SK-N-SH (cell line): ENCODE data around the gene WTAP. TPM values are rescaled to one million over a fixed set of nuclear protein-coding genes. Genes with fewer than 3 reads are reported as not detected.

ENCODE experiments used
- CTCF ChIA-PET: fragments of 300-600, 350-600 bp; formaldehyde crosslinking; extraction: SDS; loops from one replicate; lab custom pipeline; 2021; lab: Yijun Ruan, JAX
- POLR2A ChIA-PET: fragments of 350-600 bp; sonication (Branson Sonifier 250); formaldehyde crosslinking; extraction: SDS; loops from one replicate; lab custom pipeline; 2020; ENCODE audit warnings: antibody characterized with exemption, inconsistent platforms; lab: Yijun Ruan, JAX
- DNase-seq: peaks from one replicate; pipeline ENCODE4 v3.0.0; 2012
- H2AFZ ChIP-seq: fragments of 200-600 bp; sonication (generic); 2 replicates; pipeline ENCODE4 v1.8.1; 2016; ENCODE audit warnings: antibody characterized with exemption, mild to moderate bottlenecking, low read depth
- H3F3A ChIP-seq: fragments of 200-600 bp; sonication (generic); replicated peaks from 2 replicates; pipeline ENCODE3; 2016; ENCODE audit warnings: antibody characterized with exemption, mild to moderate bottlenecking; ENCODE audit not compliant: insufficient read depth
- H3K27ac ChIP-seq, 2 experiments: fragments of 200-500 bp in 1 of 2; fragments of 200-600 bp in 1 of 2; sonication (Bioruptor generic) in 1 of 2; sonication (generic), shearing (Covaris generic) in 1 of 2; 2 replicates each; pipeline versions ENCODE4 v1.5.1 to v1.6.1; 2014 to 2016; ENCODE audit warnings: low read depth in 2 of 2, inconsistent platforms in 1 of 2, low read length in 1 of 2, mild to moderate bottlenecking in 1 of 2, mixed read lengths in 1 of 2
- H3K27me3 ChIP-seq: fragments of 200-600 bp; sonication (generic), shearing (Covaris generic); 2 replicates; pipeline ENCODE4 v1.6.1; 2016; ENCODE audit warnings: mixed run types; ENCODE audit not compliant: insufficient read depth
- H3K36me3 ChIP-seq, 2 experiments: fragments of 200-500 bp in 1 of 2; fragments of 200-600 bp in 1 of 2; sonication (Bioruptor generic) in 1 of 2; sonication (generic) in 1 of 2; replicated peaks in 1 of 2; 2 replicates each; pipeline versions ENCODE3 to v1.5.1; 2014 to 2016; ENCODE audit warnings: low read length in 1 of 2, mild to moderate bottlenecking in 1 of 2; ENCODE audit not compliant: insufficient read depth in 2 of 2, control insufficient read depth in 1 of 2
- H3K4me1 ChIP-seq, 2 experiments: fragments of 200-500 bp in 1 of 2; fragments of 200-600 bp in 1 of 2; sonication (Bioruptor generic) in 1 of 2; sonication (generic), shearing (Covaris generic) in 1 of 2; 2 replicates each; pipeline versions ENCODE4 v1.5.1 to v1.6.1; 2014 to 2016; ENCODE audit warnings: low read depth in 1 of 2, low read length in 1 of 2, mixed run types in 1 of 2; ENCODE audit not compliant: insufficient read depth in 2 of 2, control insufficient read depth in 1 of 2
- H3K4me2 ChIP-seq: fragments of 200-600 bp; sonication (generic), shearing (Covaris generic); 2 replicates; pipeline ENCODE4 v1.6.1; 2017; ENCODE audit warnings: mixed run types
- H3K4me3 ChIP-seq, 2 experiments: fragments of 200-500 bp in 1 of 2; fragments of 200-600 bp in 1 of 2; sonication (Bioruptor generic) in 1 of 2; sonication (generic), shearing (Covaris generic) in 1 of 2; 2 replicates each; pipeline versions ENCODE4 v1.5.1 to v1.8.1; 2014 to 2016; ENCODE audit warnings: low read depth in 2 of 2, inconsistent platforms in 1 of 2, low read length in 1 of 2, mild to moderate bottlenecking in 1 of 2, mixed read lengths in 1 of 2, moderate library complexity in 1 of 2
- H3K79me2 ChIP-seq: fragments of 200-600 bp; sonication (generic); 2 replicates; pipeline ENCODE4 v1.8.1; 2017; ENCODE audit warnings: mild to moderate bottlenecking; ENCODE audit not compliant: insufficient read depth
- H3K9ac ChIP-seq: fragments of 200-600 bp; sonication (generic); 2 replicates; pipeline ENCODE4 v1.6.1; 2017; ENCODE audit warnings: mixed run types
- H3K9me2 ChIP-seq: fragments of 200-600 bp; sonication (generic); 2 replicates; pipeline ENCODE4 v1.6.1; 2017; ENCODE audit warnings: mixed run types
- H3K9me3 ChIP-seq: fragments of 200-600 bp; sonication (generic); 2 replicates; pipeline ENCODE4 v1.6.1; 2017; ENCODE audit warnings: mixed run types, mild to moderate bottlenecking, moderate library complexity
- H4K20me1 ChIP-seq: fragments of 200-600 bp; sonication (generic); 2 replicates; pipeline ENCODE4 v1.6.1; 2017; ENCODE audit warnings: mild to moderate bottlenecking, mixed run types; ENCODE audit not compliant: insufficient read depth
- EZH2phosphoT487 ChIP-seq: fragments of 200-600 bp; sonication (generic); IDR thresholded peaks from 2 replicates; pipeline ENCODE4 v1.6.1; 2017; ENCODE audit warnings: low read depth, mixed run types, mild to moderate bottlenecking, antibody characterized with exemption, moderate library complexity, borderline replicate concordance
- FOSL2 ChIP-seq: IDR thresholded peaks from 2 replicates; pipeline ENCODE4 v1.4.0; 2012; ENCODE audit warnings: low read depth, mild to moderate bottlenecking, moderate library complexity, borderline replicate concordance
- FOXJ3 ChIP-seq: sonication (generic); formaldehyde crosslinking; IDR thresholded peaks from 2 replicates; pipeline ENCODE4 v1.5.1; 2020; ENCODE audit warnings: mild to moderate bottlenecking, missing genetic modification reagents
- FOXM1 ChIP-seq: IDR thresholded peaks from 2 replicates; pipeline ENCODE4 v1.4.0; 2012; ENCODE audit warnings: low read depth, mild to moderate bottlenecking
- JUND ChIP-seq: IDR thresholded peaks from 2 replicates; pipeline ENCODE4 v1.4.0; 2012
- MEF2A ChIP-seq: IDR thresholded peaks from 2 replicates; pipeline ENCODE4 v1.4.0; 2012; ENCODE audit warnings: low read depth, borderline replicate concordance
- MXI1 ChIP-seq: IDR thresholded peaks from 2 replicates; pipeline ENCODE4 v1.6.1; 2012; ENCODE audit warnings: mild to moderate bottlenecking, low read depth, low read length, improper control_type of control experiment
- RAD21 ChIP-seq: IDR thresholded peaks from 2 replicates; pipeline ENCODE4 v1.6.1; 2012; ENCODE audit warnings: mild to moderate bottlenecking, low read length
- RFX5 ChIP-seq: IDR thresholded peaks from 2 replicates; pipeline ENCODE4 v1.6.1; 2012; ENCODE audit warnings: mild to moderate bottlenecking, improper control_type of control experiment, low read length
- SMC3 ChIP-seq: IDR thresholded peaks from 2 replicates; pipeline ENCODE4 v1.6.1; 2012; ENCODE audit warnings: low read depth, low read length, improper control_type of control experiment
- TCF12 ChIP-seq: IDR thresholded peaks from 2 replicates; pipeline ENCODE4 v1.4.0; 2012
- YY1 ChIP-seq: IDR thresholded peaks from 2 replicates; pipeline ENCODE4 v1.4.0; 2012; ENCODE audit warnings: low read depth, mild to moderate bottlenecking
- whole genome bisulfite sequencing: methylation state at CpG from one replicate; pipeline ENCODE4 v1.1.6; 2017; ENCODE audit warnings: low lambda C conversion rate; 5-methylcytosine and 5-hydroxymethylcytosine counted together
- polyA plus RNA-seq, 3 experiments: library from polyadenylated mRNA; depleted of rRNA; stranded (reverse); fragments of >200 nt; gene quantifications; 2 replicates each; pipeline ENCODE4 v1.2.3, GENCODE V29; 2012
- TF ChIP-seq, protein P1 (sequence below): fragments of 200-600 bp; sonication (generic); IDR thresholded peaks from 2 replicates; pipeline ENCODE4 v1.6.1; 2017; ENCODE audit warnings: antibody characterized with exemption, mild to moderate bottlenecking, moderate library complexity

WTAP gene
- polyA plus RNA-seq, 1 of the 3 experiments (the other 2 are of a cell fraction) = 12.8 TPM

DNA sequence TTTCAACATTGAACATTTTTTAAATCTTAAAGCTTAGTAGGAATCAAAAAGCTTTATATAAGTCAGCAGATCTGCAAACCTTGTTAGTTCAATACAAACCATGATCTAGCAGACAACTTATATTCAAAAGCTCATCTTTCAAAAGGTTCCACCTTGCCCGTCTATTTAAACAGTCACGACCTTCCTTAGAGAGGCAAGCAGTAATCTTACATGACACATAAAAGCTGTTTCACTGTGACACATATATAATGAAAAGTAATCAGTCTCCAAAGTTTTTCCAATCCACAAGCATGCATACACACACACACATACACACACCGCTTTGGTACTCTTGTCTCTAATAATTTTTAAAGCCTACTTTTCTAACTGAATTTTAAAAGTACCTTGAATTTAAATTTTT lies 47.2 kb upstream of the WTAP start:
- Histone ChIP-seq H3K9ac (no peak overlapping the region), H3K36me3 (peaks cover 25 to 35% of the 10 kb centered on the region in 2 experiments), H3F3A (peaks cover 9% of the 10 kb centered on the region), H3K4me3 (no peak overlapping the region), H2AFZ (no peak overlapping the region), H4K20me1 (no peaks in the 10 kb centered on the region), H3K4me1 (no peaks in the 10 kb centered on the region), H3K9me3 (no peaks in the 10 kb centered on the region), H3K9me2 (no peaks in the 10 kb centered on the region), H3K79me2 (peaks cover 3% of the 10 kb centered on the region; the same call in 1 of the 2 replicates), H3K27me3 (no peaks in the 10 kb centered on the region), H3K27ac (no peak overlapping the region), H3K4me2 (no peak overlapping the region)
- ChIA-PET CTCF (interaction anchor here (2.1 to 3.7 kb wide), 3 partner anchors 11 to 25 kb away, joined by 8 to 24 read pairs (median 18); partner anchors contain the start of gene SOD2), POLR2A (no interaction called here)
- no peak for DNase-seq
- WGBS = 90% methylated on average over 3 of the region's 3 CpGs
- TF ChIP-seq TCF12 = no peak
- no peak for TF ChIP-seq FOXJ3
- no peak for TF ChIP-seq FOSL2
- TF ChIP-seq RFX5 = no peak
- no peak for TF ChIP-seq JUND
- no peak for TF ChIP-seq FOXM1
- no peak for TF ChIP-seq EZH2phosphoT487
- no peak for TF ChIP-seq MEF2A
- TF ChIP-seq MXI1 = no peak
- TF ChIP-seq SMC3 = no peak
- TF ChIP-seq, protein P1, sequence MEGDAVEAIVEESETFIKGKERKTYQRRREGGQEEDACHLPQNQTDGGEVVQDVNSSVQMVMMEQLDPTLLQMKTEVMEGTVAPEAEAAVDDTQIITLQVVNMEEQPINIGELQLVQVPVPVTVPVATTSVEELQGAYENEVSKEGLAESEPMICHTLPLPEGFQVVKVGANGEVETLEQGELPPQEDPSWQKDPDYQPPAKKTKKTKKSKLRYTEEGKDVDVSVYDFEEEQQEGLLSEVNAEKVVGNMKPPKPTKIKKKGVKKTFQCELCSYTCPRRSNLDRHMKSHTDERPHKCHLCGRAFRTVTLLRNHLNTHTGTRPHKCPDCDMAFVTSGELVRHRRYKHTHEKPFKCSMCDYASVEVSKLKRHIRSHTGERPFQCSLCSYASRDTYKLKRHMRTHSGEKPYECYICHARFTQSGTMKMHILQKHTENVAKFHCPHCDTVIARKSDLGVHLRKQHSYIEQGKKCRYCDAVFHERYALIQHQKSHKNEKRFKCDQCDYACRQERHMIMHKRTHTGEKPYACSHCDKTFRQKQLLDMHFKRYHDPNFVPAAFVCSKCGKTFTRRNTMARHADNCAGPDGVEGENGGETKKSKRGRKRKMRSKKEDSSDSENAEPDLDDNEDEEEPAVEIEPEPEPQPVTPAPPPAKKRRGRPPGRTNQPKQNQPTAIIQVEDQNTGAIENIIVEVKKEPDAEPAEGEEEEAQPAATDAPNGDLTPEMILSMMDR = no peak

DNA sequence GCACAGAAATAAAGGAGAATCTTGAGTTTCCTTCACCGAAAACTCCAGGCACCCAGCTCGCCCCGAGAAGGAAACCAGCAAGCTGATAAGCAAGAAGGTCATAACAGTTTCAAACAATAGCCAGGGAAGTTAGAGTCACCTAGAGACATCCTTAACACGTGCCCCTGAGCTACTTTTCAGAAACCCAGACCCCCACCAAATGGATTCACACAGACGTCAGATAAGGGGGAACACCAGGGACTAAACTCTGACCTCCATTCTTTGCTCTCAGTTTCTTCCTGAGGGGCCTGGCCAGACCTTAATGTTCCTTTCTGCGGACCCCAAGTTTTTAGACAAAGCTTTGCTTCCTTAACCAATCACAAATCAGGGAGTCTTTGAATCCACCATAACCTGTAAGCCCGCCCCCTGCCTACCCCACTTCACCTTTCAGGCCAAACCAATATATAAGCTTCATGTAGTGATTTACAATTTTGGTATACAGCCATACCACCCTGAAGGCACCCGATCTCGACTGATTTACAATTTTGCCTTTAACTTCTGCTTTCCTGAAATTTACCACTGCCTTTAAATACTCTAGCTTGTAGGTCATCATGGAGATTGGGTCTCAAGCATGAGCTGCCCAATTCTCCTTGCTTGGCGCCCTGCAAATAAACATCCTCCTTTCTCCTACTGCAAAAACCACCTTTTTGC lies 46.0 kb upstream of the WTAP start:
- TF ChIP-seq YY1 (no peak), RAD21 (no peak), FOXJ3 (no peak)
- H3K36me3 ChIP-seq = peaks cover 32 to 35% of the 10 kb centered on the region in 2 experiments
- H3K27ac ChIP-seq = no peak overlapping the region
- no peaks in the 10 kb centered on the region for H3K27me3 ChIP-seq
- no peak overlapping the region for H3K4me2 ChIP-seq
- H3K4me1 ChIP-seq = no peaks in the 10 kb centered on the region
- no peak overlapping the region for H2AFZ ChIP-seq
- WGBS = 95% methylated on average over 10 of the region's 10 CpGs
- no peaks in the 10 kb centered on the region for H4K20me1 ChIP-seq
- no peak overlapping the region for H3K4me3 ChIP-seq
- CTCF ChIA-PET = interaction anchor here (2.4 to 3.7 kb wide), 2 partner anchors 11 to 27 kb away, joined by 11 to 24 read pairs; partner anchors contain the start of gene SOD2
- H3K9me2 ChIP-seq = no peaks in the 10 kb centered on the region
- H3K79me2 ChIP-seq = peaks cover 3% of the 10 kb centered on the region; the same call in 1 of the 2 replicates
- peaks cover 9% of the 10 kb centered on the region for H3F3A ChIP-seq
- POLR2A ChIA-PET = no interaction called here
- H3K9ac ChIP-seq = no peak overlapping the region
- H3K9me3 ChIP-seq = no peaks in the 10 kb centered on the region
- DNase-seq = no peak
